HG03432 (cell line): ENCODE results near the gene UGT2B17.
"Not testable (repeated sequence)": the region's sequence is repeated elsewhere in the genome, so short reads cannot be mapped to it uniquely, and the experiment has no call there.

Experiments used
- ATAC-seq: cut with Tn5 transposase; IDR thresholded peaks from one replicate; pipeline ENCODE4 v1.9.1; 2021; ENCODE audit warnings: mild to moderate bottlenecking, moderate library complexity; ENCODE audit not compliant: unreplicated experiment

The UGT2B17 gene

GRCh38 chr4:68569466-68570121, 6.5 kb downstream of the UGT2B17 start:
- ATAC-seq: peak; percentile 52

DNA sequence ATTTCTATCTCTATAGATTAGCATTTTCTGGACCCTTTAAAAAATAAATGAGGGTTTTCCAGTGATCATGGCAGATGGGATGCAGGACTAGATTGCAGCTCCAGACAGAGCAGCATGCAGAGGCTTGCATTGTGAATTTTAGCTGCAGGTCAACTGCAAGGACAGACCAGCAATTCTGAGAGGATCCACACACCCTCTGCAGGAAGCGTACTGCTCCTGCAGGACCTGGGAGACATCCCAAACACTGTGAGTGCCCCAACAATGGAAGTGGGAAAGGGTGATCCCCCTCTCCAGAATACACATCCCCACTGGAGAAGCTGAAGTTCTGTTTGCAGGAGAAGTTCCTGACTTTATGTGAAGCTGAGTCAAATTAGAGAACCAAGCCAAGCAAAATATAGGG, 7.1 kb downstream of the UGT2B17 start:
- peak; percentile 28 for ATAC-seq

DNA sequence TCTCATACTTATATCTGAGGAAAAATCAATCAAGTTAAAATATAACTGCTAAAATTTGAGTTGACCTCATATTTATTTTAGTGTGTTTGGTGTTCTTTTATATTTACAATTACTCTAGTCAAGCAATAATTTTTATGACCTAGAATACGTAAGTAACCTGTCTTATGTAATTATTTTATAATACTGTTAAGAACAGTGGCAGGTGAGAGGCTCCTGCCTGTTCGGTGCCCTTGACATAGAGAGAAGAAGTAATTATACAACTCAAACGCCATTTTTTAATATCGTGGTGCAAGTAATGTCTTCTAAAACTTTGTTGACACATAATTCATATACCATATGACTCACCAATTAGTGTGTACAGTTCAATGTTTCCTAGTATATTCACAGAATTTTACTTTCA, 7.6 kb downstream of the UGT2B17 start:
- ATAC-seq: not testable (repeated sequence)

DNA sequence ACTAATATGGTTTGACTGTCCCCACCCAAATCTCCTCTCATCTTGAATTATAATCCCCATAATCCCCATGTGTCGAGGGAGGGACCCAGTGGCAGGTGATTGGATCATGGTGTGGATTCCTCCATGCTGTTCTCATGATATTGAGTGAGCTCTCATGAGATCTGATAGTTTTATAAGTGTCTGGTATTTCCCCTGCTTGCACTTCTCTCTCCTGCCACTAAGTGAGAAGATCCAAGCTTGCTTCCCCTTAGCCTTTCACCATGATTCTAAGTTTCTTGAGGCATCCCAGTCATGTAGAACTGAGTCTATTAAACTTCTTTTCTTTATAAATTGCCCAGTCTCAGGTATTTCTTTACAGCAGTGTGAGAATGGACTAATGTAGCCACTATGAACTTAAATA, 9.8 kb downstream of the UGT2B17 start:
- ATAC-seq: peak; percentile 37

DNA sequence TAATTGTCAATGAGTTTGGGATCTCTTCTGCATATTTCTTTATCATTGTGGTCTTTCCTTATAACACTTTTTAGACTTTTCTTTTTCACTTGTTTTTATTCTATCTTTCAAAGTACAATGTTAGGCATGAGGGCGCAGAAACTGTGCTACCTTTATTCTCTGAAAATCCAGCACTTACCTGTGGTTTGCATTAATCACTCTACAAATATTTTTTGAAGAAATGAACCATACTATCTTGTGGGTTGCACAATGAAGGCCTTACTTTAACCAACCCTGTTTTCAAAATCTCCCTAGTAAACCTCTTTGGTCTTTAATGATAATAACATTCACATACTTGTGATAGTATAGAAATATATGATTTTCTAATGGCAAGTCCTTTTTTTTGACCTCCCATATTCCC, 11.0 kb downstream of the UGT2B17 start:
- not testable (repeated sequence) for ATAC-seq

DNA sequence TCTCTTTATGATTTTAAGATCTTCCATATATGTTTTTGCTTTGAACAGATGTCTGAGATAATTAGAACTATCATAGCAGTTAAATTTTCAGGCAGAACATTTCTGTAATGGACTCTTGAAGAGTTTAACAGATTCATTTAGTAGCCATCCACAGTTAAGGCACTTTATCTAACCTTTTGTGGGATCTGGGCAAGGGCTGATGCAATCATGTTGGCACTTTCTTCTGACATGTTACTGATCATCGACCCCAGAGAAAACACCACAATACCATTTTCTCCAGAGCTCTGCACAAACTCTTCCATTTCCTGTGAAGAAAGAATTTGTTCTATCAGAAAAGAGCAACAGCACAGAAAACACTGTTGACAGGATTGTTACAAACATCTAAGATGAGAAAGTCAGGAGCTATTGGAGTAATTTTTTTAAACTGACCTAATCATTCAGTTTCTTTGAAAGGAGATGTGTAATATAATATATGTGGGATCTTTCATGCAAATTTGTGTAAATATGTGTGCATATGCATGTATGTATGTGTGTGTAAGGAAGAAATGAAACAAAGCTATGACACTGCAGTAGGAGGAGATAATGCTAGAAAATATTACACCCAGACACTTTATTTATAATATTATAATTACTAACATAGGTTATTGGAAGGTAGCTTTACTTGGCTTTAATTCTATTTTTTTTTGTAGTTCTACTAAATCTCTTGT, 15.6 kb downstream of the UGT2B17 start:
- not testable (repeated sequence) for ATAC-seq

GRCh38 chr4:68553830-68554229, 22.3 kb downstream of the UGT2B17 start:
- ATAC-seq: peak; percentile 71

DNA sequence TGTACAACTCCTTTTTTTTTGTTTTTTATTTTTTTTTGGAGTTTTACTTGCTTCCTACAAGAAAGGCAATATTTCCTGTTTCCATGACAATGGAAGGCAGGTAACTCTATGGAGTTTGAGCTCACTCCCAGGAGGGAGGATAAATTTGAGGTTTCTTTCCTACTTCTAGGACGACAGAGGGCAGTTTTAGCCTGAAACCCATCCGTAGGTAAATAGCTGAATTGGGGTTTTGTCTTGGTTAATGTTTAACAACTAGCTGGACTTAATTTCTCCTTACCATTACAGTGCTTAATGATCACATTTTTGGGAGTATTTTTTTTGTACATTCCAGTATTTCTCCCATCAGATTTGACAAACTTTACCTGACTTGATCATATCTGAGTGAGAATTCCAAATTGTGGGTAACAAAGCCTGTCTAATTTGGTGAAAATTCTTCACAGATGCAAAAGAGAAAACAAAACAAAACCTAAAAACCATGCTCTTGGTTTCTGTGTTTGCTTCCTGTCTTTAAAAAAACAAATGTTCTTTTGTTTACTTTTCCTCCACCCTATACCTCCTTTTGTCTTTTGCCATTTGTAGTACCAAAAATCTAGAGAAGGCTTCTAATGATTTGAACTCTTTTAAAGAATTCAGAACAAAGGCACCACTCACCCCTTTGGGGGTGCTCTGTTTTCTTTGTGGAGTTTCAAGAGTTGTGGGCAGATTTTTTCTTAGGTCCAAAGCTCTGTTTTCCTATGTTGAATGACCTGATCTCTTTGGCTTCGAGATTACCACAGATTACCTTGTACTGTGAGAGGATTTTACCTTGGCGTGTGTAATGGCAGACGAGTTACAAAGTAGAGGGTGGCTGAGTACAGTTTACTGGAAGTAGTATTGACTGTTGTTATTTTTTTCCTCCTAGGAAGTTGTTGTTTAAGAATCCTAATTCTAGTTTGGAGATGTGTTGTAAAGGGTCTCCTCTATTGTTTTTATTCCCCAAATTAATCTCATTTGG, 23.0 kb downstream of the UGT2B17 start:
- ATAC-seq: peak; percentile 81

DNA sequence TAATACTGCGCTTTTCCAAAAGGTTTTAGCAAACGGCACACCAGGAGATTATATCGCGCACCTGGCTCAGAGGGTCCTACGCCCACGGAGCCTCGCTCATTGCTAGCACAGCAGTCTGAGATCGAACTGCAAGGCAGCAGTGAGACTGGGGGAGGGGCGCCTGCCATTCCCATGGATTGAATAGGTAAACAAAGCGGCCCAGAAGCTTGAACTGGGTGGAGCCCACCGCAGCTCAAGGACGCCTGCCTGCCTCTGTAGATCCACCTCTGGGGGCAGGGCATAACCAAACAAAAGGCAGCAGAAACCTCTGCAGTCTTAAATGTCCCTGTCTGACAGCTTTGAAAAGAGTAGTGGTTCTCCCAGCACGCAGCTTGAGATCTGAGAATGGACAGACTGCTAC, 33.4 kb downstream of the UGT2B17 start:
- not testable (repeated sequence) for ATAC-seq

- no peak for ATAC-seq
Observed at GRCh38 chr4:68536375-68536774, 39.7 kb downstream of the UGT2B17 start.

DNA sequence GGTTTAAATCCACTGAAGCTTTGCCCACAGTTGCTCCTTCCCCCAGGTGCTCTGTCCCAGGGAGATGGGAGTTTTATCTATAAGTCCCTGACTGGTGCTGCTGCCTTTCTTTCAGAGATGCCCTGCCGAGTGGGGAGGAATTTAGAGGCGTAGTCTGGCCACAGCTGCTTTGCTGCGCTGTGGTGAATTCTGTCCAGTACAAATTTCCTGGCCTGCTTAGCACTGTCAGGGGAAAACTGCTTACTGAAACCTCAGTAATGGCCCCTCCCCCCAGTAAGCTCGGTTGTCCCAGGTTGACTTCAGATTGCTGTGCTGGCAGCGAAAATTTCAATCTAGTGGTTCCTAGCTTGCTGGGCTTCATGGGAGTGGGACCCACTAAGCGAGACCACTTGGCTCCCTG, 40.1 kb downstream of the UGT2B17 start:
- no peak for ATAC-seq

DNA sequence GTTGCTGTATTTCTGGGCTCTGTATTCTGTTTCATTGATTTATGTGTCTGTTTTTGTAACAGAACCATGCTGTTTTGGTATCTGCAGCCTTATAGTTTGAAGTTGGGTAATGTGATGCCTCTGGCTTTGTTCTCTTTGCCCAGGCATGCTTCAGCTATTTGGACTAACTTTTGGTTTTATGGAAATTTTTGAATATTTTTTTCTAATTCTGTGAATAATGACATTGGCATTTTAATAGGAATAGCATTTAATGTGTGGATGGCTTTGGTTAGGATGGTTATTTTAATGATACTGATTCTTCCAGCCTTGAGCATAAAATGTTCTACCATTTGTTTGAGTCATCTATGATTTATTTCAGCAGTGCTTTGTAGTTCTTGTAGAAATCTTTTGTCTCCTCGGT, 53.9 kb downstream of the UGT2B17 start:
- ATAC-seq: not testable (repeated sequence)

DNA sequence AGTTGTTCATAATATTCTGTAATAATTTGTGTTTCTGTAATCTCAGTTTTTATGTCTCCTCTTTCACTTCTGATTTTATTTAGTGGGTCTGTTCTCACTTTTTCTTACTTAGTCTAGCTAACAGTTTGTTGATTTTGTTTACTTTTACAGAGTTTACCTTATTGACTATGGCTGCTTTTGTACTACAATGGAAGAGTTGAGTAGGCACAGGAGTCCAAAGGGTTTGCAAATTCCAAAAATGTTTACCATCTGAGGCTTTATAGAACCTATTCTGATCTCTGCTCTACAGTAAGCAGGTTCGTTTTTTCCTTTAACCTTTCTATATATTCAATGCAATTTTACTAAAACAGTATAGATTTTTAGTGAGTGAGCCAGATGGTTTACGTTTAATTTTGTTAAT, 55.1 kb downstream of the UGT2B17 start:
- ATAC-seq: no peak

- ATAC-seq: no peak
Observed at GRCh38 chr4:68518889-68519288, 57.2 kb downstream of the UGT2B17 start.

- peak; percentile 79 for ATAC-seq
Observed at GRCh38 chr4:68505452-68505851, 70.7 kb downstream of the UGT2B17 start.

GRCh38 chr4:68504836-68505235, 71.3 kb downstream of the UGT2B17 start:
- not testable (repeated sequence) for ATAC-seq

GRCh38 chr4:68503462-68503861, 72.7 kb downstream of the UGT2B17 start:
- ATAC-seq: not testable (repeated sequence)

DNA sequence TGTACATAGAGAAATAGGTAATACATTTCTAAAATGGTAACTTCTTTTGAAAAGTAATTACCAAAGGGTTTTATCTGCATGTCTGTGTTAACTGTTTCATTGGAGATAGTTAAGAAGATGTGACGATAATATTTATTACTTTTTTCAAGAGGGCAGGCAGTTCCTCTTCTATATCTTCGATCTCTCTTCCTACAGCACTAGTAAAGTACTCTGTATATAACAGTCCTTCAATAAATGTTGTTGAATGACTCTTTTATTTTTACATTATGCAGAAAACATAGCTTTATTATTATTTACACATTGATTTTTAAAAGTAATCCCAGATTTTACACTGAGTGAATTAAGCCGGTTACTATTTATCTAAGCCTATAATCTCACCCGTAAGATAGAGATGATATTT, 77.1 kb downstream of the UGT2B17 start:
- ATAC-seq: no peak

- ATAC-seq: peak; percentile 92
Observed at GRCh38 chr4:68498413-68499007, 77.6 kb downstream of the UGT2B17 start.

GRCh38 chr4:68494688-68495087, 81.4 kb downstream of the UGT2B17 start:
- no peak for ATAC-seq
